Astrocyte of the spinal cord (primary cell): Measurements from ENCODE around the gene C1orf141.

Experiments used
- DNase-seq: peaks from one replicate; pipeline ENCODE4 v3.0.0; 2011; ENCODE audit warnings: low read depth, low spot score
- H3K4me3 ChIP-seq: 2 replicates; pipeline ENCODE4 v1.5.1; 2011; ENCODE audit warnings: low read depth, mild to moderate bottlenecking, low read length, moderate library complexity
- CTCF ChIP-seq: IDR thresholded peaks from 2 replicates; pipeline ENCODE4 v1.5.1; 2012; ENCODE audit warnings: low read depth, mild to moderate bottlenecking, low read length, inconsistent platforms
- in situ Hi-C: cut with HindIII; loops from 2 replicates; pipeline ENCODE4 v1.10.0; 2017; ENCODE audit warnings: low sequenced_read_pairs

Gene C1orf141

DNA sequence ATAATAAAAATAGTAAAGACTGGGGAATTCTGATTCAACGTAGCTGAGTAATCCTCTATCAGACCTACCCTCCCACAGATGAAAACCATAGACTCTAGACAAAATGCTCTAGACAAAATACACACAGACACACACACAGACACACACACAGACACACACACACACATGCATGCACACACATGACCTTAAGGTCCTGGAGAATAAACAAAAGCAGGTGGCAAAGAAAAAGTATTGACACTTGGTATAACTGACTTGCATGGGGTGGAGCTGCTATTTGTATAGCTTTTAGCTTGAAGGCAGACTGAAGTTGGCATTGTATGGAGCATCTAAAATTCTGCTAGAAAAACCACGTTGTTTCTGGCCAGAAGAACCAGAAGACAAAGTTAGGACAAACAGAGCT lies 29.3 kb downstream of the C1orf141 start:
- in situ Hi-C loops, result no loop called here
- no peak for TF ChIP-seq CTCF
- H3K4me3 ChIP-seq, result no peak overlapping the region

GRCh38 chr1:67103548-67103947 lies 31.2 kb downstream of the C1orf141 start:
- H3K4me3 ChIP-seq, result no peak overlapping the region
- DNase-seq, result no peak
- no peak for TF ChIP-seq CTCF
- in situ Hi-C loops, result no loop called here

More for the DNA sequence above, 29.3 kb downstream of the C1orf141 start:
- no peak for DNase-seq

DNA sequence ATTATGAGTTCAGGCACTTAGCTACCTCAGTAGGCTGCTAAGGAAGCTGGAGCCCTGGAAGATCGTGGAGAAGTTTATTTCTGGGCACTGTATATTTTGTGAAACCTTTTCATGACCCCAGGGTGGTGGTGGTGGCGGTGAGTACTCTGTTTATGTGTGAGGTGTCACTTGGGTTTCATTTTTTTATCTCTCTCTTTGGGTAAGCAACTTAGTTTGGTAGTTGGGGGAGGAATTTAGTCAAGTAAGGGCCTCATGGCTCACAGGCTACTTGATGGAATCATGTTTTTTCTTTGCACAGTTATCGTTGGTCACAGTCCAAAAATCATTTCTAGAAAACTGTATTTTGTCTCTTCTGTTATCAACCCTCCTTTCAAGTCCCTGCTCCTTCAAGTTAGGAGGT lies 33.9 kb downstream of the C1orf141 start:
- DNase-seq, result no peak
- in situ Hi-C loops, result no loop called here
- no peak for TF ChIP-seq CTCF
- H3K4me3 ChIP-seq, result no peak overlapping the region

GRCh38 chr1:67097305-67097704 lies 37.5 kb downstream of the C1orf141 start:
- no peak overlapping the region for H3K4me3 ChIP-seq
- in situ Hi-C loops, result no loop called here
- no peak for TF ChIP-seq CTCF
- DNase-seq, result no peak

DNA sequence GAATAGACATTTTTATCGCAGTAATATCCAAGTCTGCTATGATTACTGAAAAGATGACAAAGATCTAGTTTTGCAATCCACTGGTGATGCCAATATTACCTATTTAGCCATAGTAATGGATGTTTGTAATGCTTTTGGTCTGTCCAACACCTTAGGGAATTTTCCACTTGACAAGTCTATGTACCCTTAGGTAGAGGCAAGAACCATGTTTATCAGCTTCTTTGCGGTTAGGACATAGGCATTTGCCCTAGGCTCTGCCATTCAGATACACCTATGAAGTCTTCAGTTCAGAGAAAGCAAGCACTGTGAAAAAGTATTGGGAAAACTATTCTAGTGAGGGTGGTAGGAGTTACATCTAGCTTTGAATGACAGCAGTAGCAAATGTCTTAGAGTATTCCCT lies 40.6 kb downstream of the C1orf141 start:
- in situ Hi-C loops, result no loop called here
- no peak for TF ChIP-seq CTCF
- H3K4me3 ChIP-seq, result no peak overlapping the region
- DNase-seq, result no peak

- no peak for TF ChIP-seq CTCF
- DNase-seq, result no peak
- in situ Hi-C loops, result no loop called here
- H3K4me3 ChIP-seq, result no peak overlapping the region
Observed at GRCh38 chr1:67089685-67090208, 45.0 kb downstream of the C1orf141 start.

- TF ChIP-seq CTCF, result no peak
- in situ Hi-C loops, result no loop called here
- DNase-seq, result no peak
- no peak overlapping the region for H3K4me3 ChIP-seq
Observed at GRCh38 chr1:67088440-67088839, 46.3 kb downstream of the C1orf141 start.
